Right cardiac atrium (tissue), 5 donors: ENCODE data around the gene SLF2. TPM values are rescaled to one million over a fixed set of nuclear protein-coding genes. Genes with fewer than 3 reads are reported as not detected.

Experiments used
- ATAC-seq, 2 donors: fragments of 200-7000 bp; cut with Tn5 transposase; one replicate each; pipeline versions ENCODE4 v1.8.0 to v1.9.1; 2020; ENCODE audit warnings: moderate library complexity in 2 of 2, mild to moderate bottlenecking in 1 of 2
- DNase-seq, 3 donors: peaks; one replicate each; pipeline ENCODE4 v3.0.0-alpha.2; 2020
- H3K27ac ChIP-seq: one replicate; pipeline ENCODE4 v1.5.1; 2013; ENCODE audit warnings: mild to moderate bottlenecking, low read length, control low read depth, moderate library complexity
- H3K27me3 ChIP-seq: one replicate; pipeline ENCODE4 v1.6.1; 2013; ENCODE audit not compliant: control insufficient read depth, insufficient read depth
- H3K4me1 ChIP-seq: one replicate; pipeline ENCODE4 v1.6.1; 2013; ENCODE audit warnings: low read length; ENCODE audit not compliant: control insufficient read depth, insufficient read depth
- H3K4me3 ChIP-seq: one replicate; pipeline ENCODE4 v1.5.1; 2013; ENCODE audit warnings: low read length, control low read depth
- H3K9me3 ChIP-seq: one replicate; pipeline ENCODE4 v1.6.1; 2013; ENCODE audit warnings: low read length; ENCODE audit not compliant: control insufficient read depth
- WGBS: extraction: QIAGEN DNeasy Blood & Tissue Kit; methylation state at CpG from one replicate; pipeline ENCODE4 v1.1.7; 2013; 5-methylcytosine and 5-hydroxymethylcytosine counted together
- intact Hi-C, 4 donors: fragments of 100-400 bp; cut with DNase I; formaldehyde crosslinking; loops; one replicate each; pipeline versions ENCODE4 v1.11.0 to v1.14.0; 2022 to 2023
- microRNA-seq, 2 donors: library from miRNA; unstranded; fragments of <30 nt; microRNA quantifications; one replicate each; pipeline ENCODE4 v1.2.0, GENCODE V29; 2020 to 2021
- polyA plus RNA-seq: library from polyadenylated mRNA; stranded (reverse); fragments of 200-250 nt; gene quantifications from one replicate; pipeline ENCODE4 v1.2.3, GENCODE V29; 2013
- total RNA-seq, 4 donors: library from RNA; stranded (reverse); fragmentation: NEBNext Ultra II Directional; extraction: Animal tissue kit (Norgen Biotek cat#: 25700); gene quantifications; one replicate each; pipeline ENCODE4 v1.2.1, GENCODE V29; 2021
- donor health status: healthy with polysubstance abuse.
- donor health status: DM: no; HTN: yes; CAD: no.
- donor health status: DM: no; HTN: no; CAD: no.
- donor health status: DM: no; HTN: yes; CAD: no; lungs with severe emphysema.
- donor health status: DM: yes; HTN: yes; CAD: no.

SLF2 gene
- total and polyA plus RNA-seq, 5 donors = 7.4 to 22.6 (median 19.1) TPM

DNA sequence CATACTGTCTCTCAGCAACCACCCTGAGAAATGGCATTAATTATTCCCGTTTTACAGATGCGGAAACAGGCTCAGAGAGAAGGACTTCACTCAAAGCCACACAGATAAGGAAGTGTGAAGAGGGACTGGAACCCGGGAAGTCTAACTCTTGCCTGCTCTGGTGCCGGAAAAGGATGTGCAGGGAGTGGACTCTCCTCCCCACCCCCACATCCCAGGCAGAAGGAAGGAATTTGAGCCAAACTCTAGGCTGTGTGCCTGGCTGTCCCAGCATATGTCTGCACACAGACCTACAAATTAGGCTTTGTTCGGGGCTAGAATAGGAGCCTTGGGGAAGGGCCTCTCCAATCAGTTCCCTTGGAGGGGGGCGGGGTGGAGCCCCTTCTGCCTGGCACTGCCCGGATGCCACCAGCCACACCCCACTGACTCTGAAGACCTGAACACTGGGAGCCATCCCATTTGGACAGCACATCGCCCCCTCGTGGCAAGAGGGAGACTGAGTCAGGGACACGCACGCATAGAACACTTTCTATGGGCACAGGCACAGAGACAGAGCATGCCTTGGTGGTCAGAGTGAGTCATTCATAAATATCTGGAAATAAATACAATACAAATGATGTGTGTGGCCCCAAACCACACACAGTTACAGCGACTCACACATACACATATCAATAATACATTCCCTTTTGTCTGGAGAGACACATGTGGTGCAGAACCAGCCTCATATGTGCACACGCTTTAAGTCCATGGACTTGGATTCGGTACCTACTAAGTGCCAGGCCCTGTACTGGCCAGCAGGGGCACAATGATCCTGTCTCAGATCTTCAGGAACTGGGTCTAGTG is 100.0 kb downstream of the SLF2 start:
- H3K27me3 ChIP-seq = no peaks in the 10 kb centered on the region
- H3K27ac ChIP-seq = no peak overlapping the region
- 16% methylated on average over 14 of the region's 14 CpGs for WGBS
- intact Hi-C loops = loop anchor here in 1 of 4 donors (2.0 kb wide), 1 partner anchor 18 kb away; no protein-coding TSS in a partner anchor
- ATAC-seq (peak; percentile 87 to 88), DNase-seq (peak; percentile 90 to 95 (median 95))
- no peak overlapping the region for H3K4me3 ChIP-seq
- H3K9me3 ChIP-seq = no peaks in the 10 kb centered on the region
- no peaks in the 10 kb centered on the region for H3K4me1 ChIP-seq

DNA sequence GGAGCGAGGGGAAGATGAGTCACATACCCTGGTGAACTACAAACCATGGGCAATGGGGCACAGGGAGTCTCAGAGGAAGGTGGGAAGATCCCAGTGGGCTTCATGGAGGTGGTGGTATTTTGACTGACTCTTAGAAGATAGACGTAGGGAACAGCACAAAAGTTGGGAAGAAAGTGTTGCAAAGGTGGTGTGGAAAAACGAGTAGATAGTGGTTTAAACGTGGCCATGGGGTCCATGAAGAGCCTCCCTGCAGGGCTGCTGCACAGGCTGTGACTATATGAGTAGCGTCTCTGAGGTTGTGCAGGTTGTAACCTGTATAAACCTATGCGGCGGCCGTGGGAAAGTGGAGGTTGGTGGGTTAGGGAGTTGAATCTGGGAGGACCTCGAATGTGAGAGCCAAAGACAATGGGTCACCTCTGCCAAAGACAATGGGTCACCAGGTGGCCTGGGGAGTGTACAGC is 100.6 kb downstream of the SLF2 start:
- Histone ChIP-seq H3K9me3 (no peaks in the 10 kb centered on the region), H3K4me1 (no peaks in the 10 kb centered on the region), H3K27me3 (no peaks in the 10 kb centered on the region), H3K4me3 (no peak overlapping the region), H3K27ac (no peak overlapping the region)
- DNase-seq (no peak), ATAC-seq (no peak)
- intact Hi-C loops = loop anchor here in 1 of 4 donors (2.0 kb wide), 1 partner anchor 19 kb away; no protein-coding TSS in a partner anchor
- WGBS = 56% methylated on average over 9 of the region's 9 CpGs

GRCh38 chr10:101014230-101014884 is 101.6 kb downstream of the SLF2 start:
- 17% methylated on average over 11 of the region's 11 CpGs for WGBS
- peak; percentile 65 to 71 for ATAC-seq

More at GRCh38 chr10:101014230-101014884, 101.6 kb downstream of the SLF2 start:
- DNase-seq = peak; percentile 78 to 94 (median 94)
- H3K9me3 ChIP-seq = no peaks in the 10 kb centered on the region
- no peak overlapping the region for H3K27ac ChIP-seq
- no peaks in the 10 kb centered on the region for H3K4me1 ChIP-seq
- no peak overlapping the region for H3K4me3 ChIP-seq
- H3K27me3 ChIP-seq = no peaks in the 10 kb centered on the region
- intact Hi-C loops = loop anchor here in 1 of 4 donors (1.0 kb wide), 1 partner anchor 20 kb away; no protein-coding TSS in a partner anchor

Small RNA genes lying within 50 kb of the gene (microRNA-seq; reads per million reads assigned to microRNA genes)
- gene MIR608 = 0 reads per million in 2 donors

Other genes starting within 250 kb of the SLF2 start
- not detected for gene PAX2, start 167.4 kb upstream of the SLF2 start, total RNA-seq
- not detected for gene PAX2, start 167.4 kb upstream of the SLF2 start, polyA plus RNA-seq
- gene SEMA4G, start 56.5 kb downstream of the SLF2 start, total RNA-seq = 1 to 10 TPM; 3.1 to 3.8 (median 3.3) TPM
- 3.2 TPM for gene SEMA4G, start 56.5 kb downstream of the SLF2 start, polyA plus RNA-seq
- 10 to 100 TPM; 47.2 to 62.6 (median 60.6) TPM for gene MRPL43, start 74.5 kb downstream of the SLF2 start, total RNA-seq
- 90.6 TPM for gene MRPL43, start 74.5 kb downstream of the SLF2 start, polyA plus RNA-seq
- gene TWNK, start 74.6 kb downstream of the SLF2 start, total RNA-seq = 1 to 10 TPM; 4.3 to 7.5 (median 5.2) TPM
- 4.4 TPM for gene TWNK, start 74.6 kb downstream of the SLF2 start, polyA plus RNA-seq
- 10 to 100 TPM; 42.5 to 48.5 (median 47.5) TPM for gene LZTS2, start 86.8 kb downstream of the SLF2 start, total RNA-seq
- gene LZTS2, start 86.8 kb downstream of the SLF2 start, polyA plus RNA-seq = 66.4 TPM
- gene PDZD7, start 118.2 kb downstream of the SLF2 start, total RNA-seq = under 1 TPM; 0.33 to 0.94 (median 0.83) TPM
- 0.41 TPM for gene PDZD7, start 118.2 kb downstream of the SLF2 start, polyA plus RNA-seq
- gene SFXN3, start 118.3 kb downstream of the SLF2 start, total RNA-seq = 10 to 100 TPM; 21.1 to 28.1 (median 24.7) TPM
- 18.0 TPM for gene SFXN3, start 118.3 kb downstream of the SLF2 start, polyA plus RNA-seq
- 10 to 100 TPM in 3 of 4 donors, 1 to 10 TPM in 1; 6.7 to 19.1 (median 12.7) TPM for gene KAZALD1, start 149.0 kb downstream of the SLF2 start, total RNA-seq
- gene KAZALD1, start 149.0 kb downstream of the SLF2 start, polyA plus RNA-seq = 15.3 TPM
- gene TLX1, start 218.3 kb downstream of the SLF2 start, total RNA-seq = 1 to 10 TPM in 3 of 4 donors, under 1 TPM in 1; 0.09 to 1.2 (median 1.0) TPM
- 0.52 TPM for gene TLX1, start 218.3 kb downstream of the SLF2 start, polyA plus RNA-seq